NCI-H1436 treated with DMSO at 0.1 percent for 48 hours (cell line): Measurements from ENCODE around the gene LAMTOR3.
"Not testable (repeated sequence)": the region's sequence is repeated elsewhere in the genome, so short reads cannot be mapped to it uniquely, and the experiment has no call there.

Source experiments
- DNase-seq: peaks from one replicate; lab custom pipeline; 2025; lab: John Stamatoyannopoulos, UW

LAMTOR3 gene

DNA sequence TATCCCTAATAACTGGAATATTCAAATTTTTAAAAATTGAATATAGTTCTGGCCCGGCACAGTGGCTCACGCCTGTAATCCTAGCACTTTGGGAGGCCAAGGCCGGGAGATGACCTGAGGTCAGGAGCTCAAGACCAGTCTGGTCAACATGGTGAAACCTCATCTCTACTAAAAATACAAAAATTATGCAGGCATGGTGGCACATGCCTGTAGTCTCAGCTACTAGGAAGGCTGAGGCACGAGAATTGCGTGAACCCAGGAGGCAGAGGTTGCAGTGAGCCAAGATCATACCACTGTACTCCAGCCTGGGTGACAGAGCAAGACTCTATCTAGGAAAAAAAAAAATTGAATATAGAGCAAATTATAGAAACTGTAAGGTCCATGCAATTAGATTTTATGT is 64.2 kb downstream of the LAMTOR3 start:
- not testable (repeated sequence) for DNase-seq

- DNase-seq: no peak
These were observed 65.8 kb downstream of the LAMTOR3 start for GRCh38 chr4:99828477-99828876.
